NB4 (cell line): ENCODE measurements around the gene RASA3.

ENCODE experiments used
- MYC ChIP-seq: IDR thresholded peaks from 2 replicates; pipeline ENCODE4 v1.6.1; 2011; ENCODE audit warnings: low read depth, low read length
- POLR2A ChIP-seq: IDR thresholded peaks from 2 replicates; pipeline ENCODE4 v1.6.1; 2011; ENCODE audit warnings: mild to moderate bottlenecking; ENCODE audit not compliant: insufficient read length; ENCODE audit errors: extremely low read depth
- TF ChIP-seq, protein P1 (sequence below): IDR thresholded peaks from one replicate; pipeline ENCODE4 v1.5.1; 2012; ENCODE audit warnings: low read depth, low read length
- TF ChIP-seq, protein P2 (sequence below): IDR thresholded peaks from 2 replicates; pipeline ENCODE4 v1.6.1; 2011; ENCODE audit warnings: low read depth, low read length

DNA sequence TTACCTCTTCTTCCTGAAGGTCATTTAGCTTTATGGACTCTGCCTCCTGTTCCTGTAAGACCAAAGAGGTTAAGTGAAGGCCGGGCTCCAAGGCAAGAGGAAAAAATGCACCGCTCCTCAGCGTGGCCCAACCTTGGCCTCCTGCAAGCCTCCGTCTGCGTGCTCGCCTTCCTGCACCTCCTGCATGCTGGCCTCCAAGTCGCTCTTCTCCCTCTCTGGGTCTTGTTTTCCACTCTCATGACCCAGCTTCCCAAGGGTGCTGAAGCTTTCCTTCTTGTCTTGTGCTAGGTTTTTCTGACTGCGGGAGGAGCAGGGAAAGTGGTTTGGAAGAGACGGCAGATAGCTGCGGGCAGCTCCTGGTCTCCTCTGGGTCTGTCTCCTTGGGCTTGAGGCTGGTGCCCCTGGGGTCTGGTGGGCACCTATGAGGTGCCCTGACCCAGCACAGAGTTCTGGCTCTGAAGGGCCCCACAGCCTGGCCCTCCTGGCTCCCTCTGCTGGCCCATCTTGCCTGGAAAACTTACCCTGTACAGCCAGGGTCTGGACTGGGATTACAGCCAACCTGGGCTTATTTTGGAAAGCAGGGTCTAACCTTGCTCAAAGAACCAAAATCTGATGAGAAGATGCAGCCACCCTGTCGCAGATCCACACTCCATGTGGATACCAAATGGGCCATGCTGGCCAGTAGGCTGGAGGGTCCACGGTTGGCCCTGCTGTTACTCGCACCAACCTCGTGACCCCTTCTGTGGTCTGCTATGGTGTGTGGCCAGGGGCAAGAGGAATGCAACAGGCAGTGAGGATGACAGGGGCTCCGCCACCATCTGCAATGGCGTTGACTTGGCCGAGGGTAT is 163.7 kb downstream of the RASA3 start:
- TF ChIP-seq MYC, result no peak
- TF ChIP-seq, protein P1, sequence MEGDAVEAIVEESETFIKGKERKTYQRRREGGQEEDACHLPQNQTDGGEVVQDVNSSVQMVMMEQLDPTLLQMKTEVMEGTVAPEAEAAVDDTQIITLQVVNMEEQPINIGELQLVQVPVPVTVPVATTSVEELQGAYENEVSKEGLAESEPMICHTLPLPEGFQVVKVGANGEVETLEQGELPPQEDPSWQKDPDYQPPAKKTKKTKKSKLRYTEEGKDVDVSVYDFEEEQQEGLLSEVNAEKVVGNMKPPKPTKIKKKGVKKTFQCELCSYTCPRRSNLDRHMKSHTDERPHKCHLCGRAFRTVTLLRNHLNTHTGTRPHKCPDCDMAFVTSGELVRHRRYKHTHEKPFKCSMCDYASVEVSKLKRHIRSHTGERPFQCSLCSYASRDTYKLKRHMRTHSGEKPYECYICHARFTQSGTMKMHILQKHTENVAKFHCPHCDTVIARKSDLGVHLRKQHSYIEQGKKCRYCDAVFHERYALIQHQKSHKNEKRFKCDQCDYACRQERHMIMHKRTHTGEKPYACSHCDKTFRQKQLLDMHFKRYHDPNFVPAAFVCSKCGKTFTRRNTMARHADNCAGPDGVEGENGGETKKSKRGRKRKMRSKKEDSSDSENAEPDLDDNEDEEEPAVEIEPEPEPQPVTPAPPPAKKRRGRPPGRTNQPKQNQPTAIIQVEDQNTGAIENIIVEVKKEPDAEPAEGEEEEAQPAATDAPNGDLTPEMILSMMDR, result peak; percentile 20
- no peak for TF ChIP-seq POLR2A
- TF ChIP-seq, protein P2, sequence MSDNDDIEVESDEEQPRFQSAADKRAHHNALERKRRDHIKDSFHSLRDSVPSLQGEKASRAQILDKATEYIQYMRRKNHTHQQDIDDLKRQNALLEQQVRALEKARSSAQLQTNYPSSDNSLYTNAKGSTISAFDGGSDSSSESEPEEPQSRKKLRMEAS, result no peak
